Activated T-cell treated with anti-CD3 and anti-CD28 coated beads, Interleukin-2, amount 50 U/mL, for 4 hours (primary cell): Measurements from ENCODE around the gene SCFD2. TPM values are rescaled to one million over a fixed set of nuclear protein-coding genes. Genes with fewer than 3 reads are reported as not detected.

Experiments
- ATAC-seq, 2 donors: fragments of 200-7000 bp; cut with Tn5 transposase; one replicate each; pipeline ENCODE4 v1.10.0; 2021
- DNase-seq: peaks from one replicate; pipeline ENCODE4 v3.0.0-alpha.2; 2020
- H3K27me3 Mint-ChIP-seq: one replicate; pipeline ENCODE4 v1.8.0; 2021; ENCODE audit warnings: low read depth, mixed read lengths
- H3K36me3 Mint-ChIP-seq: one replicate; pipeline ENCODE4 v1.8.0; 2022; ENCODE audit warnings: mixed read lengths; ENCODE audit not compliant: insufficient read depth
- H3K4me1 Mint-ChIP-seq: one replicate; pipeline ENCODE4 v1.8.0; 2021; ENCODE audit warnings: low read depth, mixed read lengths
- H3K4me3 Mint-ChIP-seq: one replicate; pipeline ENCODE4 v1.8.0; 2021; ENCODE audit warnings: mild to moderate bottlenecking, moderate library complexity, mixed read lengths
- H3K9me3 Mint-ChIP-seq: one replicate; pipeline ENCODE4 v1.8.0; 2021; ENCODE audit warnings: mixed read lengths
- total RNA-seq, 3 donors: library from RNA; stranded (reverse); gene quantifications; one replicate each; pipeline ENCODE4 v1.2.1, GENCODE V29; 2021

Gene SCFD2
- total RNA-seq, 3 donors from 2014 or later = 45.0 to 48.9 (median 46.9) TPM

- no peak overlapping the region for H3K4me3 Mint-ChIP-seq
- H3K36me3 Mint-ChIP-seq = peaks cover 24% of the 10 kb centered on the region
- DNase-seq (no peak), ATAC-seq (no peak)
- peaks cover 16% of the 10 kb centered on the region for H3K4me1 Mint-ChIP-seq
- peaks cover 18% of the 10 kb centered on the region for H3K9me3 Mint-ChIP-seq
- no peaks in the 10 kb centered on the region for H3K27me3 Mint-ChIP-seq
Measured at GRCh38 chr4:53173576-53173975, 192.3 kb downstream of the SCFD2 start.

GRCh38 chr4:53171797-53172196 lies 194.1 kb downstream of the SCFD2 start:
- Mint-ChIP-seq H3K36me3 (peaks cover 19% of the 10 kb centered on the region), H3K27me3 (no peaks in the 10 kb centered on the region), H3K9me3 (peaks cover 15% of the 10 kb centered on the region), H3K4me3 (no peak overlapping the region), H3K4me1 (peaks cover 13% of the 10 kb centered on the region)
- DNase-seq (no peak), ATAC-seq (no peak)

GRCh38 chr4:53169695-53170617 lies 195.9 kb downstream of the SCFD2 start:
- H3K4me1 Mint-ChIP-seq = peaks cover 8% of the 10 kb centered on the region
- DNase-seq (no peak), ATAC-seq (no peak)
- H3K4me3 Mint-ChIP-seq = no peak overlapping the region
- H3K36me3 Mint-ChIP-seq = peaks cover 24% of the 10 kb centered on the region
- peaks cover 19% of the 10 kb centered on the region for H3K9me3 Mint-ChIP-seq
- no peaks in the 10 kb centered on the region for H3K27me3 Mint-ChIP-seq

GRCh38 chr4:53168228-53168627 lies 197.6 kb downstream of the SCFD2 start:
- H3K9me3 Mint-ChIP-seq = peaks cover 9% of the 10 kb centered on the region
- peaks cover 19% of the 10 kb centered on the region for H3K36me3 Mint-ChIP-seq
- ATAC-seq = no peak
- DNase-seq = no peak
- no peaks in the 10 kb centered on the region for H3K4me1 Mint-ChIP-seq
- no peaks in the 10 kb centered on the region for H3K27me3 Mint-ChIP-seq
- no peak overlapping the region for H3K4me3 Mint-ChIP-seq

- Mint-ChIP-seq H3K27me3 (no peaks in the 10 kb centered on the region), H3K9me3 (peaks cover 11% of the 10 kb centered on the region), H3K36me3 (peaks cover 32% of the 10 kb centered on the region), H3K4me1 (no peaks in the 10 kb centered on the region), H3K4me3 (no peak overlapping the region)
- no peak for ATAC-seq
- no peak for DNase-seq
Measured at GRCh38 chr4:53162969-53163368, 202.9 kb downstream of the SCFD2 start.

- Mint-ChIP-seq H3K36me3 (peaks cover 30% of the 10 kb centered on the region), H3K4me3 (no peak overlapping the region), H3K27me3 (no peaks in the 10 kb centered on the region), H3K4me1 (no peaks in the 10 kb centered on the region), H3K9me3 (peaks cover 10% of the 10 kb centered on the region)
- ATAC-seq (no peak), DNase-seq (no peak)
Measured at GRCh38 chr4:53161787-53162433, 204.0 kb downstream of the SCFD2 start.

- Mint-ChIP-seq H3K9me3 (peaks cover 6% of the 10 kb centered on the region), H3K27me3 (no peaks in the 10 kb centered on the region), H3K4me1 (no peaks in the 10 kb centered on the region), H3K4me3 (no peak overlapping the region), H3K36me3 (peaks cover 26% of the 10 kb centered on the region)
- DNase-seq (no peak), ATAC-seq (no peak)
Measured at GRCh38 chr4:53161051-53161786, 204.6 kb downstream of the SCFD2 start.

- no peak overlapping the region for H3K4me3 Mint-ChIP-seq
- no peaks in the 10 kb centered on the region for H3K4me1 Mint-ChIP-seq
- H3K36me3 Mint-ChIP-seq = peaks cover 44% of the 10 kb centered on the region
- no peak for DNase-seq
- ATAC-seq = no peak
- peaks cover 11% of the 10 kb centered on the region for H3K9me3 Mint-ChIP-seq
- no peaks in the 10 kb centered on the region for H3K27me3 Mint-ChIP-seq
Measured at GRCh38 chr4:53156896-53157295, 209.0 kb downstream of the SCFD2 start.

- no peaks in the 10 kb centered on the region for H3K27me3 Mint-ChIP-seq
- H3K4me1 Mint-ChIP-seq = no peaks in the 10 kb centered on the region
- peaks cover 7% of the 10 kb centered on the region for H3K9me3 Mint-ChIP-seq
- DNase-seq (no peak), ATAC-seq (no peak)
- no peak overlapping the region for H3K4me3 Mint-ChIP-seq
- H3K36me3 Mint-ChIP-seq = peaks cover 38% of the 10 kb centered on the region
Measured at GRCh38 chr4:53152467-53152866, 213.4 kb downstream of the SCFD2 start.

GRCh38 chr4:53151489-53151788 lies 214.4 kb downstream of the SCFD2 start:
- Mint-ChIP-seq H3K36me3 (peaks cover 38% of the 10 kb centered on the region), H3K9me3 (peaks cover 7% of the 10 kb centered on the region), H3K27me3 (no peaks in the 10 kb centered on the region)

GRCh38 chr4:53150631-53151488 lies 215.0 kb downstream of the SCFD2 start:
- ATAC-seq = no peak
- no peak for DNase-seq
- no peaks in the 10 kb centered on the region for H3K27me3 Mint-ChIP-seq
- H3K36me3 Mint-ChIP-seq = peaks cover 38% of the 10 kb centered on the region
- no peak overlapping the region for H3K4me3 Mint-ChIP-seq
- H3K9me3 Mint-ChIP-seq = peaks cover 7% of the 10 kb centered on the region
- H3K4me1 Mint-ChIP-seq = no peaks in the 10 kb centered on the region

More at GRCh38 chr4:53151489-53151788, 214.4 kb downstream of the SCFD2 start:
- no peak for DNase-seq
- no peak for ATAC-seq
- Mint-ChIP-seq H3K4me3 (no peak overlapping the region), H3K4me1 (no peaks in the 10 kb centered on the region)

GRCh38 chr4:53147711-53148110 lies 218.2 kb downstream of the SCFD2 start:
- no peak overlapping the region for H3K4me3 Mint-ChIP-seq
- H3K36me3 Mint-ChIP-seq = peaks cover 33% of the 10 kb centered on the region
- DNase-seq (no peak), ATAC-seq (no peak)
- H3K4me1 Mint-ChIP-seq = no peaks in the 10 kb centered on the region
- H3K9me3 Mint-ChIP-seq = no peaks in the 10 kb centered on the region
- H3K27me3 Mint-ChIP-seq = no peaks in the 10 kb centered on the region

- H3K36me3 Mint-ChIP-seq = peaks cover 32% of the 10 kb centered on the region
- ATAC-seq (no peak), DNase-seq (no peak)
- H3K27me3 Mint-ChIP-seq = no peaks in the 10 kb centered on the region
- H3K9me3 Mint-ChIP-seq = no peaks in the 10 kb centered on the region
- no peak overlapping the region for H3K4me3 Mint-ChIP-seq
- H3K4me1 Mint-ChIP-seq = no peaks in the 10 kb centered on the region
Measured at GRCh38 chr4:53147197-53147596, 218.7 kb downstream of the SCFD2 start.

GRCh38 chr4:53141308-53141707 lies 224.6 kb downstream of the SCFD2 start:
- peaks cover 4% of the 10 kb centered on the region for H3K4me1 Mint-ChIP-seq
- DNase-seq = no peak
- H3K27me3 Mint-ChIP-seq = no peaks in the 10 kb centered on the region
- H3K36me3 Mint-ChIP-seq = peaks cover 38% of the 10 kb centered on the region
- H3K4me3 Mint-ChIP-seq = no peak overlapping the region
- H3K9me3 Mint-ChIP-seq = no peaks in the 10 kb centered on the region
- ATAC-seq = no peak
